Measurements from ENCODE around the gene LARGE2.

- TF ChIP-seq TAF1 (IDR thresholded peaks at IDR 0.05; ENCODE audit: borderline replicate concordance, insufficient read depth, low read length), result no peak
- TF ChIP-seq POLR2AphosphoS5 (IDR thresholded peaks at IDR 0.05; ENCODE audit: low read depth, low read length), result no peak
- no peak for TF ChIP-seq REST (IDR thresholded peaks at IDR 0.05; ENCODE audit: insufficient read depth in 1 of 2, low read depth in 2 of 2, low read length in 2 of 2)
- no peak for TF ChIP-seq SIN3A (IDR thresholded peaks at IDR 0.05; ENCODE audit: borderline replicate concordance, insufficient read depth, low read length)
- no peak for TF ChIP-seq FOXP2 (optimal IDR thresholded peaks at IDR 0.05; ENCODE audit: borderline replicate concordance, extremely low read depth, extremely low read length, insufficient read depth)
Measured at GRCh38 chr11:45877845-45878244, 44.6 kb upstream of the LARGE2 start.

Measured in PFSK-1 (cell line).